ENCODE data around the gene ATP6V0D1.

DNA sequence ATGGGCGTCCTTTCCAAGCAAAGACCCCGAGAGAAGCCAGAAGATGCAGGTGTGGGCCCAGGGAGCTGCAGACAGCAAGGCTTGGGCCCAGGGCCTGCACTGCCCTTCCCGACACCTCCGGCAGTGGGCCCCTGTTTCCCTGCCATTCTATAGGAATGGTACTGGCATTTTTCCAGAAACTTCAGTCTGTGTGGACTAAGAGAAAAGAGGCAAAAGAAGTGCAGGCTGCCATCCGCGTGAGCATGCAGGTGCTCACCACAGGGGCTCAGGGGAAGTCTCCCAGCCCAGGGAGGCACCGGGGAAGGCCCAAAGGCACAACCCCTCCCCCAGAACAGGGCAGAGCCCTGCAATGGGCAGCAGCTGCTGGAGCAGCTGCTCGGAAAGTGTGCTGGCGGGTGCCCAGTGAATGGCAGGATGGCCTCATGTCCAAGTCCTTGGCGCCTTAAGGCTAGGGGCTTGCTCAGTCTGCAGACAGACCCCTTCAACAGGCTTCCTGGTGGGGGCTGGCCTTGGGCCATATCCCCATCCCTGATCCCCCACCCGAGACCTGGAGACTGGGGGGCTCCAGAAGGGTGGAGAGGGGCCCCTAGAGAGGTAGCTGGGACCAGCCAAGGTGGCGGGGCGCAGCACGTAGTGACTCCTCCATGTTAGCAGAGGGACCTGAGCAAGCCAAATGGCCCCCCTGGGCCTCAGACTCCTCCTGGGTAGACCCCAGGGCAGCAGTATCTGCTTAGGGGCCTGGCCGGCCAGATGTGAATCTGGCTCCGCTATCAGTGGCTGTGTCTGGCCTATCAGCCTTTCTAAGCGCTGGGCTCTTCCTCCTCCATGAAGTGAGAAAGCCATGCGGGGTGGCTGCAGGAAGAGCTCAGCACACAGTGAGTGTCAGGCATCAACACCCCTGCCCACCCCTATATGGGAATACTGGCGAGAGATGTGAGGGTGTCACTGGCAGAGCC lies 80.9 kb downstream of the ATP6V0D1 start:
- no peak for TF ChIP-seq EZH2 (IDR thresholded peaks at IDR 0.05)
- TF ChIP-seq POLR2AphosphoS5 (IDR thresholded peaks at IDR 0.05; ENCODE audit: borderline replicate concordance, low read depth, low read length), result no peak
- no peak for TF ChIP-seq FOXP2 (optimal IDR thresholded peaks at IDR 0.05; ENCODE audit: control extremely low read depth, extremely low read length, insufficient read depth)
